Measurements from ENCODE around the gene PFKL. TPM values are rescaled to one million over a fixed set of nuclear protein-coding genes. Genes with fewer than 3 reads are reported as not detected.

PFKL gene
- total RNA-seq, 1 experiment from 2014 or later = 134 TPM

GRCh38 chr21:44337941-44338895 is 38.4 kb downstream of the PFKL start:
- no peaks in the 10 kb centered on the region for H3K36me3 Mint-ChIP-seq
- H3K4me1 Mint-ChIP-seq = peaks cover 38% of the 10 kb centered on the region
- peak overlapping the region; percentile 64 for H3K4me3 Mint-ChIP-seq
- CTCF ChIA-PET = interaction anchor here (0.5 to 2.1 kb wide), 16 partner anchors 9 to 729 kb away, joined by 3 to 13 read pairs (median 4); partner anchors contain the start of genes LRRC3 and PFKL
- H3K9me3 Mint-ChIP-seq = no peaks in the 10 kb centered on the region
- ATAC-seq (peak; percentile 43), DNase-seq (ENCODE audit: low spot score) (peak; percentile 66)
- POLR2A ChIA-PET = interaction anchor here (0.5 to 1.6 kb wide), 2 partner anchors 22 to 117 kb away, joined by 3 to 4 read pairs; partner anchors contain the start of gene LRRC3
- peak overlapping the region; percentile 45; the same call in 1 of the 2 replicates for H3K27ac Mint-ChIP-seq
- H3K27me3 Mint-ChIP-seq (ENCODE audit: low read depth) = no peaks in the 10 kb centered on the region
- no peak for TF ChIP-seq NR2C2 (CRISPR knock-in tag; IDR thresholded peaks at IDR 0.05)
- TF ChIP-seq ATF6 (CRISPR knock-in tag; IDR thresholded peaks at IDR 0.05) = no peak
- no peak for TF ChIP-seq NFATC4 (CRISPR knock-in tag; IDR thresholded peaks at IDR 0.05)
- TF ChIP-seq MAX (CRISPR knock-in tag; IDR thresholded peaks at IDR 0.05) = 0 out of 2 replicates have a peak, but pooled peaks have one; percentile 18
- no peak for TF ChIP-seq GABPB1 (CRISPR knock-in tag; IDR thresholded peaks at IDR 0.05)
- TF ChIP-seq TP53 (CRISPR knock-in tag; IDR thresholded peaks at IDR 0.05) = no peak
- TF ChIP-seq SP1 (CRISPR knock-in tag; conservative IDR thresholded peaks at IDR 0.05) = 0 out of 2 replicates have a peak, but pooled peaks have one; percentile 60
- TF ChIP-seq ZNF138 (CRISPR knock-in tag; conservative IDR thresholded peaks at IDR 0.05) = no peak
- TF ChIP-seq, protein P1, sequence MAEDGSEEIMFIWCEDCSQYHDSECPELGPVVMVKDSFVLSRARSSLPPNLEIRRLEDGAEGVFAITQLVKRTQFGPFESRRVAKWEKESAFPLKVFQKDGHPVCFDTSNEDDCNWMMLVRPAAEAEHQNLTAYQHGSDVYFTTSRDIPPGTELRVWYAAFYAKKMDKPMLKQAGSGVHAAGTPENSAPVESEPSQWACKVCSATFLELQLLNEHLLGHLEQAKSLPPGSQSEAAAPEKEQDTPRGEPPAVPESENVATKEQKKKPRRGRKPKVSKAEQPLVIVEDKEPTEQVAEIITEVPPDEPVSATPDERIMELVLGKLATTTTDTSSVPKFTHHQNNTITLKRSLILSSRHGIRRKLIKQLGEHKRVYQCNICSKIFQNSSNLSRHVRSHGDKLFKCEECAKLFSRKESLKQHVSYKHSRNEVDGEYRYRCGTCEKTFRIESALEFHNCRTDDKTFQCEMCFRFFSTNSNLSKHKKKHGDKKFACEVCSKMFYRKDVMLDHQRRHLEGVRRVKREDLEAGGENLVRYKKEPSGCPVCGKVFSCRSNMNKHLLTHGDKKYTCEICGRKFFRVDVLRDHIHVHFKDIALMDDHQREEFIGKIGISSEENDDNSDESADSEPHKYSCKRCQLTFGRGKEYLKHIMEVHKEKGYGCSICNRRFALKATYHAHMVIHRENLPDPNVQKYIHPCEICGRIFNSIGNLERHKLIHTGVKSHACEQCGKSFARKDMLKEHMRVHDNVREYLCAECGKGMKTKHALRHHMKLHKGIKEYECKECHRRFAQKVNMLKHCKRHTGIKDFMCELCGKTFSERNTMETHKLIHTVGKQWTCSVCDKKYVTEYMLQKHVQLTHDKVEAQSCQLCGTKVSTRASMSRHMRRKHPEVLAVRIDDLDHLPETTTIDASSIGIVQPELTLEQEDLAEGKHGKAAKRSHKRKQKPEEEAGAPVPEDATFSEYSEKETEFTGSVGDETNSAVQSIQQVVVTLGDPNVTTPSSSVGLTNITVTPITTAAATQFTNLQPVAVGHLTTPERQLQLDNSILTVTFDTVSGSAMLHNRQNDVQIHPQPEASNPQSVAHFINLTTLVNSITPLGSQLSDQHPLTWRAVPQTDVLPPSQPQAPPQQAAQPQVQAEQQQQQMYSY (CRISPR knock-in tag; IDR thresholded peaks at IDR 0.05) = 0 out of 2 replicates have a peak, but pooled peaks have one; percentile 32
- TF ChIP-seq, protein P2, sequence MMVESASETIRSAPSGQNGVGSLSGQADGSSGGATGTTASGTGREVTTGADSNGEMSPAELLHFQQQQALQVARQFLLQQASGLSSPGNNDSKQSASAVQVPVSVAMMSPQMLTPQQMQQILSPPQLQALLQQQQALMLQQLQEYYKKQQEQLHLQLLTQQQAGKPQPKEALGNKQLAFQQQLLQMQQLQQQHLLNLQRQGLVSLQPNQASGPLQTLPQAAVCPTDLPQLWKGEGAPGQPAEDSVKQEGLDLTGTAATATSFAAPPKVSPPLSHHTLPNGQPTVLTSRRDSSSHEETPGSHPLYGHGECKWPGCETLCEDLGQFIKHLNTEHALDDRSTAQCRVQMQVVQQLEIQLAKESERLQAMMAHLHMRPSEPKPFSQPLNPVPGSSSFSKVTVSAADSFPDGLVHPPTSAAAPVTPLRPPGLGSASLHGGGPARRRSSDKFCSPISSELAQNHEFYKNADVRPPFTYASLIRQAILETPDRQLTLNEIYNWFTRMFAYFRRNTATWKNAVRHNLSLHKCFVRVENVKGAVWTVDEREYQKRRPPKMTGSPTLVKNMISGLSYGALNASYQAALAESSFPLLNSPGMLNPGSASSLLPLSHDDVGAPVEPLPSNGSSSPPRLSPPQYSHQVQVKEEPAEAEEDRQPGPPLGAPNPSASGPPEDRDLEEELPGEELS (CRISPR knock-in tag; IDR thresholded peaks at IDR 0.05) = no peak
- no peak for TF ChIP-seq ETV6 (CRISPR knock-in tag; IDR thresholded peaks at IDR 0.05)
- TF ChIP-seq EMX1 (CRISPR knock-in tag; IDR thresholded peaks at IDR 0.05) = no peak
- TF ChIP-seq JUN (CRISPR knock-in tag; IDR thresholded peaks at IDR 0.05) = no peak
- TF ChIP-seq ZNF512 (CRISPR knock-in tag; IDR thresholded peaks at IDR 0.05; ENCODE audit: borderline replicate concordance) = no peak
- no peak for TF ChIP-seq ZNF219 (CRISPR knock-in tag; IDR thresholded peaks at IDR 0.05; ENCODE audit: borderline replicate concordance)
- TF ChIP-seq ZNF671 (CRISPR knock-in tag; IDR thresholded peaks at IDR 0.05) = no peak
- TF ChIP-seq, protein P3, sequence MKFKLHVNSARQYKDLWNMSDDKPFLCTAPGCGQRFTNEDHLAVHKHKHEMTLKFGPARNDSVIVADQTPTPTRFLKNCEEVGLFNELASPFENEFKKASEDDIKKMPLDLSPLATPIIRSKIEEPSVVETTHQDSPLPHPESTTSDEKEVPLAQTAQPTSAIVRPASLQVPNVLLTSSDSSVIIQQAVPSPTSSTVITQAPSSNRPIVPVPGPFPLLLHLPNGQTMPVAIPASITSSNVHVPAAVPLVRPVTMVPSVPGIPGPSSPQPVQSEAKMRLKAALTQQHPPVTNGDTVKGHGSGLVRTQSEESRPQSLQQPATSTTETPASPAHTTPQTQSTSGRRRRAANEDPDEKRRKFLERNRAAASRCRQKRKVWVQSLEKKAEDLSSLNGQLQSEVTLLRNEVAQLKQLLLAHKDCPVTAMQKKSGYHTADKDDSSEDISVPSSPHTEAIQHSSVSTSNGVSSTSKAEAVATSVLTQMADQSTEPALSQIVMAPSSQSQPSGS (CRISPR knock-in tag; IDR thresholded peaks at IDR 0.05; ENCODE audit: borderline replicate concordance, low read depth) = no peak
- 0 out of 2 replicates have a peak, but pooled peaks have one; percentile 32 for TF ChIP-seq FOXK1 (CRISPR knock-in tag; IDR thresholded peaks at IDR 0.05)
- TF ChIP-seq, protein P4, sequence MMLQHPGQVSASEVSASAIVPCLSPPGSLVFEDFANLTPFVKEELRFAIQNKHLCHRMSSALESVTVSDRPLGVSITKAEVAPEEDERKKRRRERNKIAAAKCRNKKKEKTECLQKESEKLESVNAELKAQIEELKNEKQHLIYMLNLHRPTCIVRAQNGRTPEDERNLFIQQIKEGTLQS (CRISPR knock-in tag; conservative IDR thresholded peaks at IDR 0.05) = no peak
- TF ChIP-seq, protein P5, sequence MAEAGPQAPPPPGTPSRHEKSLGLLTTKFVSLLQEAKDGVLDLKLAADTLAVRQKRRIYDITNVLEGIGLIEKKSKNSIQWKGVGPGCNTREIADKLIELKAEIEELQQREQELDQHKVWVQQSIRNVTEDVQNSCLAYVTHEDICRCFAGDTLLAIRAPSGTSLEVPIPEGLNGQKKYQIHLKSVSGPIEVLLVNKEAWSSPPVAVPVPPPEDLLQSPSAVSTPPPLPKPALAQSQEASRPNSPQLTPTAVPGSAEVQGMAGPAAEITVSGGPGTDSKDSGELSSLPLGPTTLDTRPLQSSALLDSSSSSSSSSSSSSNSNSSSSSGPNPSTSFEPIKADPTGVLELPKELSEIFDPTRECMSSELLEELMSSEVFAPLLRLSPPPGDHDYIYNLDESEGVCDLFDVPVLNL (CRISPR knock-in tag; IDR thresholded peaks at IDR 0.05; ENCODE audit: borderline replicate concordance, low read depth) = no peak
- TF ChIP-seq GTF2I (CRISPR knock-in tag; conservative IDR thresholded peaks at IDR 0.05) = no peak

Measured in WTC11 (cell line).